ENCODE measurements around the gene LZTR1. TPM values are rescaled to one million over a fixed set of nuclear protein-coding genes. Genes with fewer than 3 reads are reported as not detected.

LZTR1 gene
- total RNA-seq, 1 experiment from 2014 or later, result 34.1 TPM

Small RNAs within 50 kb of the gene (small RNA-seq; reads per million reads assigned to genes)
- 0 reads per million in 2 experiments for gene MIR649

Other genes starting within 250 kb of the LZTR1 start
- 0.34 TPM in 1 of 2 replicates, not detected in the other for gene SERPIND1, start 208.2 kb upstream of the LZTR1 start, total RNA-seq (2014; rRNA removed; shearing (Covaris generic))
- 29.3 and 33.6 TPM in 2 replicates for gene PI4KA, start 123.5 kb upstream of the LZTR1 start, total RNA-seq (2014; rRNA removed; shearing (Covaris generic))
- gene SNAP29, start 123.3 kb upstream of the LZTR1 start, total RNA-seq (2014; rRNA removed; shearing (Covaris generic)), result 10.0 and 10.7 TPM in 2 replicates
- 33.5 and 36.3 TPM in 2 replicates for gene CRKL, start 64.9 kb upstream of the LZTR1 start, total RNA-seq (2014; rRNA removed; shearing (Covaris generic))
- 3.2 and 3.9 TPM in 2 replicates for gene AIFM3, start 15.0 kb upstream of the LZTR1 start, total RNA-seq (2014; rRNA removed; shearing (Covaris generic))
- 50.2 and 55.3 TPM in 2 replicates for gene THAP7, start 19.8 kb downstream of the LZTR1 start, total RNA-seq (2014; rRNA removed; shearing (Covaris generic))
- gene P2RX6, start 32.9 kb downstream of the LZTR1 start, total RNA-seq (2014; rRNA removed; shearing (Covaris generic)), result 1.4 and 2.7 TPM in 2 replicates
- gene SLC7A4, start 50.3 kb downstream of the LZTR1 start, total RNA-seq (2014; rRNA removed; shearing (Covaris generic)), result 2.0 and 2.9 TPM in 2 replicates
- 0.03 TPM in 1 of 2 replicates, not detected in the other for gene LRRC74B, start 63.6 kb downstream of the LZTR1 start, total RNA-seq (2014; rRNA removed; shearing (Covaris generic))

Data from SK-MEL-5 (cell line).